Liver (tissue), 9 donors: Measurements from ENCODE around the gene WWOX. TPM values are rescaled to one million over a fixed set of nuclear protein-coding genes. Genes with fewer than 3 reads are reported as not detected.

Experiments
- DNase-seq: peaks from one replicate; pipeline ENCODE4 v3.0.0-alpha.2; 2017; ENCODE audit warnings: low spot score
- H3K27ac ChIP-seq, 2 donors: one replicate each; pipeline ENCODE4 v1.7.0; 2013; ENCODE audit warnings: inconsistent platforms in 2 of 2, low read length in 2 of 2, control low read depth in 1 of 2, low read depth in 1 of 2, mild to moderate bottlenecking in 1 of 2
- H3K27me3 ChIP-seq, 4 donors: one replicate each; pipeline versions ENCODE4 v1.6.1 to v1.7.0; 2013; ENCODE audit warnings: low read length in 3 of 4, inconsistent platforms in 1 of 4, mild to moderate bottlenecking in 1 of 4, moderate library complexity in 1 of 4; ENCODE audit not compliant: control insufficient read depth in 4 of 4, insufficient read depth in 4 of 4
- H3K36me3 ChIP-seq, 4 donors: one replicate each; pipeline versions ENCODE4 v1.6.1 to v1.7.0; 2013; ENCODE audit warnings: low read length in 3 of 4, mild to moderate bottlenecking in 3 of 4, low read depth in 1 of 4, moderate library complexity in 1 of 4; ENCODE audit not compliant: control insufficient read depth in 4 of 4, insufficient read depth in 3 of 4
- H3K4me1 ChIP-seq, 4 donors: one replicate each; pipeline versions ENCODE4 v1.6.1 to v1.7.0; 2013; ENCODE audit warnings: low read length in 3 of 4, mild to moderate bottlenecking in 3 of 4, moderate library complexity in 1 of 4; ENCODE audit not compliant: control insufficient read depth in 4 of 4, insufficient read depth in 4 of 4
- H3K4me3 ChIP-seq, 3 donors: one replicate each; pipeline versions ENCODE4 v1.6.1 to v1.7.0; 2013; ENCODE audit warnings: low read length in 3 of 3, control low read depth in 1 of 3, low read depth in 1 of 3, mild to moderate bottlenecking in 1 of 3
- H3K9ac ChIP-seq, 2 donors: one replicate each; pipeline ENCODE4 v1.7.0; 2013; ENCODE audit warnings: low read length in 2 of 2, mild to moderate bottlenecking in 2 of 2, moderate library complexity in 2 of 2, control low read depth in 1 of 2, low read depth in 1 of 2
- H3K9me3 ChIP-seq, 4 donors: one replicate each; pipeline versions ENCODE4 v1.6.1 to v1.7.0; 2013; ENCODE audit warnings: low read length in 3 of 4; ENCODE audit not compliant: control insufficient read depth in 4 of 4
- CTCF ChIP-seq: fragments of 150-350 bp; IDR thresholded peaks from 2 replicates; pipeline ENCODE4 v1.5.1; 2017; ENCODE audit warnings: improper control_type of control experiment, low read depth, low read length; ENCODE audit not compliant: missing input control
- EGR1 ChIP-seq, 2 donors: IDR thresholded peaks; 2 replicates each; pipeline ENCODE4 v1.6.1; 2016 to 2018; ENCODE audit warnings: antibody characterized with exemption in 2 of 2, low read depth in 2 of 2
- FOXA1 ChIP-seq: IDR thresholded peaks from 2 replicates; pipeline ENCODE4 v1.6.1; 2016; ENCODE audit warnings: antibody characterized with exemption
- FOXA2 ChIP-seq: IDR thresholded peaks from 2 replicates; pipeline ENCODE4 v1.6.1; 2016; ENCODE audit warnings: antibody characterized with exemption
- GABPA ChIP-seq, 2 donors: IDR thresholded peaks in 1 of 2; conservative IDR thresholded peaks in 1 of 2; 2 replicates each; pipeline ENCODE4 v1.6.1; 2016; ENCODE audit warnings: antibody characterized with exemption in 2 of 2, mild to moderate bottlenecking in 1 of 2, moderate library complexity in 1 of 2
- HNF4A ChIP-seq, 2 donors: conservative IDR thresholded peaks; 2 replicates each; pipeline ENCODE4 v1.6.1; 2016; ENCODE audit warnings: antibody characterized with exemption in 2 of 2, mild to moderate bottlenecking in 2 of 2
- HNF4G ChIP-seq: IDR thresholded peaks from 2 replicates; pipeline ENCODE4 v1.6.1; 2016; ENCODE audit warnings: antibody characterized with exemption
- JUND ChIP-seq, 2 donors: IDR thresholded peaks; 2 replicates each; pipeline ENCODE4 v1.6.1; 2016; ENCODE audit warnings: antibody characterized with exemption in 2 of 2
- MAX ChIP-seq: IDR thresholded peaks from 2 replicates; pipeline ENCODE4 v1.6.1; 2016; ENCODE audit warnings: antibody characterized with exemption
- RAD21 ChIP-seq, 2 donors: IDR thresholded peaks; 2 replicates each; pipeline ENCODE4 v1.6.1; 2016; ENCODE audit warnings: antibody characterized with exemption in 2 of 2, mild to moderate bottlenecking in 2 of 2
- REST ChIP-seq: IDR thresholded peaks from 2 replicates; pipeline ENCODE4 v1.6.1; 2016; ENCODE audit warnings: antibody characterized with exemption, mild to moderate bottlenecking
- RXRA ChIP-seq, 2 donors: IDR thresholded peaks; 2 replicates each; pipeline ENCODE4 v1.6.1; 2017 to 2018; ENCODE audit warnings: antibody characterized with exemption in 2 of 2, mild to moderate bottlenecking in 1 of 2
- SP1 ChIP-seq: IDR thresholded peaks from 2 replicates; pipeline ENCODE4 v1.6.1; 2018; ENCODE audit warnings: antibody characterized with exemption, mild to moderate bottlenecking
- TAF1 ChIP-seq: conservative IDR thresholded peaks from 2 replicates; pipeline ENCODE4 v1.6.1; 2016; ENCODE audit warnings: antibody characterized with exemption, mild to moderate bottlenecking
- YY1 ChIP-seq: IDR thresholded peaks from 2 replicates; pipeline ENCODE4 v1.6.1; 2016; ENCODE audit warnings: antibody characterized with exemption, mild to moderate bottlenecking
- ZBTB33 ChIP-seq: IDR thresholded peaks from 2 replicates; pipeline ENCODE4 v1.6.1; 2016; ENCODE audit warnings: antibody characterized with exemption
- WGBS: extraction: QIAGEN DNeasy Blood & Tissue Kit; methylation state at CpG from one replicate; pipeline ENCODE4 v1.1.7; 2013; 5-methylcytosine and 5-hydroxymethylcytosine counted together
- polyA plus RNA-seq, 2 donors: library from polyadenylated mRNA; stranded (reverse) in 1 of 2; unstranded in 1 of 2; fragments of 200-250 nt in 1 of 2; fragments of >200 nt in 1 of 2; fragmentation: Nextera tagmentation in 1 of 2; extraction: Ambion mirVana in 1 of 2; gene quantifications; one replicate each; pipeline versions ENCODE4 v1.2.1 to v1.2.3, GENCODE V29; 2013 to 2015
- total RNA-seq, 2 donors: library from RNA; depleted of rRNA; stranded (reverse); fragments of >200 nt; gene quantifications; one replicate each; pipeline ENCODE4 v1.2.3, GENCODE V29; 2014
- TF ChIP-seq, protein P1 (sequence below): IDR thresholded peaks from 2 replicates; pipeline ENCODE4 v1.6.1; 2016; ENCODE audit warnings: antibody characterized with exemption
- donor health status: healthy.
- donor health status: healthy.
- donor health status: healthy.
- donor health status: healthy.
- donor health status: healthy.

The WWOX gene
- total and polyA plus RNA-seq, 4 donors: 9.8 to 46.0 (median 15.3) TPM

- no peaks in the 10 kb centered on the region for H3K27me3 ChIP-seq
- no peak for TF ChIP-seq SP1
- H3K36me3 ChIP-seq: no peaks in the 10 kb centered on the region
- WGBS: 71% methylated on average over 9 of the region's 9 CpGs
- no peak for DNase-seq
- H3K9ac ChIP-seq: no peak overlapping the region
- no peak overlapping the region for H3K27ac ChIP-seq
- H3K4me3 ChIP-seq: no peak overlapping the region
- H3K4me1 ChIP-seq: no peaks in the 10 kb centered on the region
- H3K9me3 ChIP-seq: no peaks in the 10 kb centered on the region
These were observed 254.3 kb downstream of the WWOX start for GRCh38 chr16:78353640-78354275.

DNA sequence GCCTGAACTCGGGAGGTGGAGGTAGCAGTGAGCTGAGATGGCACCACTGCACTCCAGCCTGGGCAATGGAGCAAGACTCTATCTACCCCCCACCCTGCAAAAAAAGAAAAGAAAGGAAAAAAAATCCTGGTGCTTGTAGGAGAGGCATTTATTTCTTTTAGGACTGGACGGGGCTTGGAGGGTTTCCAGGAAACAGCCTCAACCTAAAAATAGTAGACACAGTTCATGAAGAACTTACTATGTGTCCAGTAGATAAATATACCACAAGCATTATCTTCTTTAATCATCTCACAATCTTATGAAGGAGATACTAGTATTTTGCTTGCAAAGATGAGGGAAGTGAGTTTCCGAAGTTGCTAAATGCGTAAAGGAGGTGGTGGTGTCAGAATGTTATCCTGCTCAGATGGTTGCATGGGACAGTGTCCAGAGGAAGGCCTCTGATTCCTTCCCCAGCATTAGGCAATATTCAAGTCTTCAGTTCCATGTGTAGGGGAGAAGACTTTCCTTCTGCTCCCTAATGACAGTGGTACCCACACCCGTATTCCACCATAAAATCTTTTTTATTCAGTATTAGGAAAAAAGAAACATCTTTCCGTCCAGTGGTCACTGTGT is 263.2 kb downstream of the WWOX start:
- no peaks in the 10 kb centered on the region for H3K27me3 ChIP-seq
- H3K9ac ChIP-seq: no peak overlapping the region
- DNase-seq: no peak
- no peaks in the 10 kb centered on the region for H3K9me3 ChIP-seq
- no peaks in the 10 kb centered on the region for H3K36me3 ChIP-seq
- no peaks in the 10 kb centered on the region for H3K4me1 ChIP-seq
- WGBS: 90% methylated on average over 6 of the region's 6 CpGs
- H3K4me3 ChIP-seq: no peak overlapping the region
- TF ChIP-seq GABPA (IDR thresholded peaks at IDR 0.05 in 1 of 2, conservative IDR thresholded peaks at IDR 0.05 in 1 of 2): no peak
- TF ChIP-seq HNF4A (conservative IDR thresholded peaks at IDR 0.05): no peak
- TF ChIP-seq MAX: no peak
- no peak for TF ChIP-seq FOXA2
- TF ChIP-seq TAF1: no peak
- no peak for TF ChIP-seq RAD21 (IDR thresholded peaks at IDR 0.05)
- TF ChIP-seq REST: no peak
- TF ChIP-seq JUND (IDR thresholded peaks at IDR 0.05): no peak
- TF ChIP-seq CTCF: no peak
- no peak for TF ChIP-seq ZBTB33
- no peak for TF ChIP-seq EGR1 (IDR thresholded peaks at IDR 0.05; ENCODE audit: low read depth in 2 of 2)
- no peak for TF ChIP-seq HNF4G
- no peak for TF ChIP-seq RXRA (IDR thresholded peaks at IDR 0.05)
- no peak for TF ChIP-seq YY1
- no peak for TF ChIP-seq SP1
- TF ChIP-seq FOXA1: no peak
- TF ChIP-seq, protein P1, sequence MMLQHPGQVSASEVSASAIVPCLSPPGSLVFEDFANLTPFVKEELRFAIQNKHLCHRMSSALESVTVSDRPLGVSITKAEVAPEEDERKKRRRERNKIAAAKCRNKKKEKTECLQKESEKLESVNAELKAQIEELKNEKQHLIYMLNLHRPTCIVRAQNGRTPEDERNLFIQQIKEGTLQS: no peak
- H3K27ac ChIP-seq: no peak overlapping the region
